Measurements from ENCODE around the gene SPATA20.

The SPATA20 gene

GRCh38 chr17:50560185-50560824 is 13.3 kb downstream of the SPATA20 start, which contains the start of gene CACNA1G:
Gene CACNA1G (plus strand): TSS chr17:50560715. CDS start chr17:50561460, 745 bp downstream.
- DNase-seq, result peak; percentile 92

- DNase-seq, result no peak
Measured at GRCh38 chr17:50560931-50561745, 14.2 kb downstream of the SPATA20 start.

- no peak for DNase-seq
Measured at GRCh38 chr17:50561746-50562141, 14.8 kb downstream of the SPATA20 start.

GRCh38 chr17:50562242-50563091 is 15.5 kb downstream of the SPATA20 start:
- DNase-seq, result no peak

GRCh38 chr17:50563092-50563511 is 16.1 kb downstream of the SPATA20 start:
- no peak for DNase-seq

GRCh38 chr17:50564916-50565315 is 17.9 kb downstream of the SPATA20 start:
- DNase-seq, result no peak

- no peak for DNase-seq
Measured at GRCh38 chr17:50565402-50566350, 18.7 kb downstream of the SPATA20 start.

- DNase-seq, result no peak
Measured at GRCh38 chr17:50566886-50567285, 19.9 kb downstream of the SPATA20 start.

- DNase-seq, result no peak
Measured at GRCh38 chr17:50568659-50569058, 21.7 kb downstream of the SPATA20 start.

GRCh38 chr17:50569592-50569991 is 22.6 kb downstream of the SPATA20 start:
- no peak for DNase-seq

- DNase-seq, result no peak
Measured at GRCh38 chr17:50570032-50570431, 23.1 kb downstream of the SPATA20 start.

GRCh38 chr17:50570528-50570927 is 23.6 kb downstream of the SPATA20 start:
- DNase-seq, result no peak

GRCh38 chr17:50571681-50572080 is 24.7 kb downstream of the SPATA20 start:
- no peak for DNase-seq

- DNase-seq, result no peak
Measured at GRCh38 chr17:50572541-50572940, 25.6 kb downstream of the SPATA20 start.

- DNase-seq, result no peak
Measured at GRCh38 chr17:50573866-50574611, 27.1 kb downstream of the SPATA20 start.

- DNase-seq, result no peak
Measured at GRCh38 chr17:50575581-50576210, 28.7 kb downstream of the SPATA20 start.

- DNase-seq, result no peak
Measured at GRCh38 chr17:50576864-50577263, 29.9 kb downstream of the SPATA20 start.

GRCh38 chr17:50577451-50577954 is 30.5 kb downstream of the SPATA20 start:
- DNase-seq, result no peak

- DNase-seq, result no peak
Measured at GRCh38 chr17:50578173-50578572, 31.2 kb downstream of the SPATA20 start.

- no peak for DNase-seq
Measured at GRCh38 chr17:50579399-50579798, 32.4 kb downstream of the SPATA20 start.

- no peak for DNase-seq
Measured at GRCh38 chr17:50580646-50581045, 33.7 kb downstream of the SPATA20 start.

All from stimulated activated CD8-positive, alpha-beta memory T cell treated with anti-CD3 and anti-CD28 coated beads, Interleukin-4, amount 100 ng/mL, for 48 hours (primary cell).